Stimulated activated CD4-positive, alpha-beta T cell treated with anti-CD3 and anti-CD28 coated beads, Interleukin-4, amount 100 ng/mL, for 24 hours (primary cell): ENCODE results near the gene PGLYRP4.

ENCODE experiments used
- DNase-seq: peaks from one replicate; pipeline ENCODE4 v3.0.0-alpha.2; 2020

The PGLYRP4 gene

GRCh38 chr1:153348511-153349362, at the start of gene PGLYRP4:
TSS of gene PGLYRP4 (minus strand) at chr1:153348841. CDS start at chr1:153347932, 909 bp downstream.
- DNase-seq, result no peak

GRCh38 chr1:153397924-153398651, 49.4 kb upstream of the PGLYRP4 start:
- DNase-seq, result no peak

GRCh38 chr1:153397051-153397923, 48.6 kb upstream of the PGLYRP4 start:
- DNase-seq, result no peak

DNA sequence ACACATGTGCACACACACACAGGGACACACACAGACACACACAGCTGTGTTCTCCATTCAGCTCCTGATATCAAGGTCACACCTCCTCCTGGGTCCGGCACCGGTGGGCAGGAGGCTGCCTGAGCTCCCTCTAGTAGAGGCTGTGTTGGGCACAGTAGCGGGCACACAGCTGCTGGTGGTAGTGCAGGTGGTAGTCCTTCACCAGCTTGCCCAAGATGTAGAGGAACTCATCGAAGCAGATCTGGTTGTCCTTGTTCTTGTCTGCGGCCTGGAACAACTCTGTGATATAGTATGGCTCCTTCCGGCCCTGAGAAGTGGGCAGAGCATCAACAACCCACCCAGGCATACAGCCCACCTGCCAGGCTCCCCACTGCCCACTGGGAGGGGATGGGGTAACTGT, 47.8 kb upstream of the PGLYRP4 start:
- DNase-seq, result no peak

DNA sequence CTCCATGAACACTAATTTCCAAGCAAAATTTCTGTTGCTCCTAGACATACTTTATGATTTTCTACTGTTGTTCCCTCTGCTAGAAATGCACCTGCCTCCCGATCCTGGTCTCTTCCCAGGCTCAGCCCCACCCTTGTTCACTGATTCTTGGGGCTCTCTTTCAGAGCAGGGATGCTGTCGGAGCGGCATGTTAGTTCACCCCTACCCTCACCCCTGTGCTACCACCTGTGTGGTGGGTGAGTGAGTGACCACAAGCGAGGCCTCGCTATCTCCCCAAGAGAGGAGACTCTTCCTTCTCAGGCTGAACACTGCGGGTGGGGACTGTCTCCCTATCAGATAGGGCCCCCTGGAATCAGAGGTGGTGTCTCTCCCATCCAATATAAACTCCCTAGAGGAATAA, 47.1 kb upstream of the PGLYRP4 start:
- DNase-seq, result no peak

DNA sequence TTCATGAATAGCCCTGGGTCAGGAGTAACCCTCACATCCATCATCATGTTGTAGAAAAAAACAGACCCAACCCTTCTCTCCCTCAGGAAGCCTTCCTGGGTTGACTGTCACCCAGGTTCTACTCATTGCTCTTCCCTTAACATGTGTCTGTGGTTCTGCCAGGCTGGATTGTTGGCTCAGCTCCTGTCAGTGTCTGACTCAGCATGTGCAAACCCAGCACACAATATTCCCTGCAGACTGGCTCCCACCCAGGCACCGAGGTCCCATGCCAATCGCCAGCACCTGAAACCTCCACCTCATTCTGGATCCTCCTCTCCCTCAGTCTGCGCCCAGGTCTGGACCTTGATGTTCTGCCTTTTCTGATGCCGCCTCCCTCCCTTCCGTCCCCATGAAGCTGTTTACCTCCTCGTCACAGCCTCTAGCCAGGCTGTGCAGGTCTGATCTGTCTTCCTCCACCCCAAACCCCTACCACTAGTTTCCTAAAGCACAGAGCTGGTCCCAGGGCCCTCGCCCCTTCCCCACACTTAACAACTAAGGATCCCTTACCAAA, 46.6 kb upstream of the PGLYRP4 start:
- DNase-seq, result no peak

- no peak for DNase-seq
These were observed 45.8 kb upstream of the PGLYRP4 start for GRCh38 chr1:153394391-153394790.

GRCh38 chr1:153393926-153394325, 45.3 kb upstream of the PGLYRP4 start:
- DNase-seq, result no peak

DNA sequence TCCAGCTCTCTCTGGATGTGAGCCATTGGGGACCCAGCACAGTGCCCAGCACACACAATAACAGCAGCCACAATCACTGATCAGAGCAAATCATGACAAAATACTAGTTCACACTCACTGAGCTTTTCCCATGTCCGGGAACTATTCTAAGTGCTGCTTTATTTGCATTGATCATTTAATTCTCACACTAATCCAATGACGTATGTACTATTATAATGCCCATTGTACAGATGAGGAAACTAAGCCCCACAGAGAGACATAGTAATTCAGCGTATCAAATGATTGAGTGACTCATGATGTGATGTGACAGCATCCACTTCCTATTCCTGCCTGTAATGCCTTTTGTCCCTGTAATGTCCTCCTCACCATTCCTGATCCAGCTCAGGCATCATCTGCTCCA, 44.2 kb upstream of the PGLYRP4 start:
- no peak for DNase-seq

- no peak for DNase-seq
These were observed 43.6 kb upstream of the PGLYRP4 start for GRCh38 chr1:153392258-153392657.

- no peak for DNase-seq
These were observed 42.5 kb upstream of the PGLYRP4 start, which contains the start of gene S100A8 for GRCh38 chr1:153390938-153391710. TSS of gene S100A8 (minus strand) at chr1:153391073. CDS start at chr1:153390535, 538 bp downstream.

DNA sequence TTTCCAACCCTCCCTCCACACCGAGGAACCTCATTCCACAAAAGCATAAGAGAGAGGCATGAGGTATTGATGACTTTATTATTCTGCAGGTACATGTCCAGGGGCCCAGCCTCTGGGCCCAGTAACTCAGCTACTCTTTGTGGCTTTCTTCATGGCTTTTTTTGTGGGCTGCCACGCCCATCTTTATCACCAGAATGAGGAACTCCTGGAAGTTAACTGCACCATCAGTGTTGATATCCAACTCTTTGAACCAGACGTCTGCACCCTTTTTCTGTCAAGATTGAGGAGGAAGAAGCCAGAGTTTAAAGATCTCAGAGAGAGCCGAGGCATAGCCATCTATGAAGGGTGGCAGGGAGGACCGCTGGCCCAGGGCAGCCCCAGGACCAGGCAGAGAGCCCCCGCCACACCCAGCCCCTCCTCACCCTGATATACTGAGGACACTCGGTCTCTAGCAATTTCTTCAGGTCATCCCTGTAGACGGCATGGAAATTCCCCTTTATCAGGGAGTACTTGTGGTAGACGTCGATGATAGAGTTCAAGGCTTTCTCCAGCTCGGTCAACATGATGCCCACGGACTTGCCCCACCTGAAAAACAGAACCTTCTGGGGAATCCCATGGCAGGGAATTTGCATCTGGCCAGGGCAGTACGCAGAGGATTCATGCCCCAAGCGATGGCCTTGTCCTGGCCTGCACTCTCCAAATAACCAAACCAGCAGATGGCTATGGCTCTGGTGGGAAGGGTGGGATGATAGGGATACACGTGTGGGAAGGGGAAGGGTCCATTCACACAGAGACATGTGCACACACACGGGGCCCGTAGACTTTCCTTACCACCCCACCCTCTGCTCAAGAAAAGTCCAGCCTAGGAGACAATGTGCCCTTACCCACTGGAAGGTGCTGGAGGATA, 41.6 kb upstream of the PGLYRP4 start:
- no peak for DNase-seq

DNA sequence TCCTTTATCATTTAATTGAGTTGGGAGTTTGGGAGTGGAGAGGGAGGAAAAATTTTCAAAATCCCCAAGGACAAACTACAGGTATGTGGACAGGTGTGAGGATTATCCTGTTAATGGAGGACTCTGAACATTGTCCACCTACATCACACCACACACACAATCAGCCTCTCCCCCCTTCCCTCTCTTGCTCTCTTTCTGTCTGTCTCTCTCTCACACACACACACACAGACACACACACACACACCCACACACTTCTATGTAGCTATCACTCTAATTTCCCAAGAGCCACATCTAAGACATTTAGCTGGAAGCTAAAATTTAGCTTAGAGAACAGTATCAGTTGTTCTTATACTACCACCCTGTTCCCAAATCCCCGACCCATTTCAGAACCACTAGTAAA, 40.8 kb upstream of the PGLYRP4 start:
- no peak for DNase-seq

- no peak for DNase-seq
These were observed 39.1 kb upstream of the PGLYRP4 start for GRCh38 chr1:153387785-153388184.

DNA sequence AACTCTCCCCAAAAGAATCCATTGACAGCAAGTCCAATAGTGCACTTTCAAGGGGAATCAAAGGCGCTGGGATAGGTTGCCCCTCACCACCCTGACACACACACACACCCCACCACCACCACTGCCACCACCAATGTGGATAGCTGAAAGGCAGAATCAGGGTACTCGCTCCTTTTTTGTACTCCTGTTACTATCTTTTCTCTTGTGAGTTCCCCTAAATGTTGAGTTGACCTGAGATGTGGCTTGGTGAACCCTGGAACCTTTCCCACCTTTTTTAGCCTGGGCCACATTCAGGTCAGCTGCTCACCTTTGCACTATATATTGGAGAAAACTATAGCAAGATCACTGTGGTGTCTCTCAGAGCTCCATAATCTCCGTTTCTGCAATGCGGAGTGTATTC, 38.4 kb upstream of the PGLYRP4 start:
- DNase-seq, result no peak

DNA sequence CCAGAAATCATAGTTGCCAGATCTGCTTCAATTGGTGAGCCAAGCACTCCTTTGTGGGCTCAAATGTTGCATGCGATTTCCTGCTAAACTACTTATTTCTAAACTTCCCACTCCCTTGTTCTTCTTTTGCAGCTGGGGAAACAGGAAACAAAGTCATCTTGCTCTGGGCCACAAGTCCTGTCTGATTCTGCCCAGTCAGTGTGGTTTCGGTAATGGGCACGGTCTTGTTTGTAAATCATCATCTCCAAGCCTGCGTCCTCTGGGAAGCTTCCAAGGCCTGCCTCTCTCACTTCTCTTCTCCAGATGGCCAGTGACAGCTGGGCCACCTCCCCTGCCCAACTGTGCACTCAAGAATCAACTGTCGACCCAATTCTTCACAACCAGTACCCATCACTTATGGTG, 37.9 kb upstream of the PGLYRP4 start:
- no peak for DNase-seq

DNA sequence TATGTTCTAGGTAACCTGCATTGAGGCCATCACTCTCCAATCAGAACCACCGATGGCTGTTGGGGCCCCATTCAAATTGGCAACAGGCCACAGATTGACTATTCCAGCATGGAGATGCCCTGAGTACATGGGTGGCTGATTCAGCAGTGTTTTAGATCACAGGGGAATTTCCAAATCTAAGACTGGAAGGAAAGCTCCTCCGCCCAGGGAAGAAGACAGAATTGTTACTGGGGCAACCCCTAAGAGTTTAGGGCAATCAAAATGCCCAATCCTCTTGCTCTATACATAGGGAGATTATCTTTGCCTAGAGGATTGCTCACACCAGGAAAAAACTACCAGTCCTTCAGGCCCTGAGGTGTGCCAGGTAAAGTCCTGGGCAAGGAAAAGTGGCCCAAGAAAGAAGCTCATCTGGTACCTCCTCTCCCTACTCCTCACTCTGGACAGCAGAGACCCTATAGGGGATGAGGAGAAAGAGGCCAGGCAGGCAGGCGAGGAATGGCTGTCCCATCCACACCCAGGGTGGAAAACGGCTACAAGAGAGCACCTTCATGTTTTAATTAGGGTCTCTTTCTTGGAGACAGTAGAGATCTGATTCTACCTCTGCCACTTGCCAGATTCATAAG, 36.4 kb upstream of the PGLYRP4 start:
- DNase-seq, result no peak

GRCh38 chr1:153380711-153381110, 32.1 kb upstream of the PGLYRP4 start:
- DNase-seq, result no peak

GRCh38 chr1:153379591-153379990, 30.9 kb upstream of the PGLYRP4 start:
- DNase-seq, result no peak

GRCh38 chr1:153375511-153375910, 26.9 kb upstream of the PGLYRP4 start, which contains the start of gene S100A12:
TSS of gene S100A12 (minus strand) at chr1:153375621. CDS start at chr1:153374592, 1,029 bp downstream.
- no peak for DNase-seq
